DND-41 (cell line): ENCODE data around the gene MGAT4A.

Source experiments
- ATAC-seq: fragments of 200-7000 bp; cut with Tn5 transposase; 3 replicates; pipeline ENCODE4 v1.9.1; 2021; ENCODE audit warnings: low read depth; ENCODE audit not compliant: insufficient read depth
- DNase-seq: peaks from one replicate; pipeline ENCODE4 v3.0.0-alpha.2; 2020
- H2AFZ ChIP-seq: 2 replicates; pipeline ENCODE4 v1.6.0; 2012; ENCODE audit warnings: low read depth, low read length
- H3K27ac ChIP-seq: 2 replicates; pipeline ENCODE4 v1.5.1; 2012; ENCODE audit warnings: low read length, inconsistent platforms
- H3K27me3 ChIP-seq: fragments of 200-600 bp; sonication (generic); 2 replicates; pipeline ENCODE4 v1.6.0; 2012; ENCODE audit warnings: low read length, mild to moderate bottlenecking, inconsistent platforms; ENCODE audit not compliant: insufficient read depth, poor library complexity
- H3K36me3 ChIP-seq: 2 replicates; pipeline ENCODE4 v1.5.1; 2012; ENCODE audit warnings: low read length, inconsistent platforms; ENCODE audit not compliant: insufficient read depth
- H3K4me1 ChIP-seq: 2 replicates; pipeline ENCODE4 v1.5.1; 2012; ENCODE audit warnings: mild to moderate bottlenecking, low read length; ENCODE audit not compliant: insufficient read depth
- H3K4me2 ChIP-seq: 2 replicates; pipeline ENCODE4 v1.6.0; 2012; ENCODE audit warnings: mild to moderate bottlenecking, moderate library complexity, low read length, inconsistent platforms; ENCODE audit not compliant: insufficient read depth
- H3K4me3 ChIP-seq, 2 experiments: fragments of 200-600 bp in 1 of 2; shearing (Covaris generic) in 1 of 2; 2 replicates each; pipeline ENCODE4 v1.5.1; 2012 to 2016; ENCODE audit warnings: inconsistent platforms in 2 of 2, low read length in 2 of 2, mild to moderate bottlenecking in 2 of 2, low read depth in 1 of 2, moderate library complexity in 1 of 2
- H3K79me2 ChIP-seq: 2 replicates; pipeline ENCODE4 v1.6.0; 2012; ENCODE audit warnings: low read length, inconsistent platforms; ENCODE audit not compliant: insufficient read depth
- H3K9ac ChIP-seq: 2 replicates; pipeline ENCODE4 v1.6.0; 2012; ENCODE audit warnings: low read depth, mild to moderate bottlenecking, inconsistent platforms, low read length, moderate library complexity
- H3K9me3 ChIP-seq: 2 replicates; pipeline ENCODE4 v1.5.1; 2012; ENCODE audit warnings: low read length, moderate library complexity, mild to moderate bottlenecking, inconsistent platforms; ENCODE audit not compliant: insufficient read depth, severe bottlenecking
- H4K20me1 ChIP-seq: 2 replicates; pipeline ENCODE4 v1.6.0; 2012; ENCODE audit warnings: low read length; ENCODE audit not compliant: insufficient read depth
- EZH2 ChIP-seq: IDR thresholded peaks from 3 replicates; pipeline ENCODE4 v1.6.1; 2012; ENCODE audit warnings: borderline replicate concordance, low read depth, mild to moderate bottlenecking, moderate library complexity, low read length, inconsistent platforms; ENCODE audit not compliant: severe bottlenecking
- TF ChIP-seq, protein P1 (sequence below): IDR thresholded peaks from 2 replicates; pipeline ENCODE4 v1.5.1; 2012; ENCODE audit warnings: borderline replicate concordance, low read length, moderate library complexity, mild to moderate bottlenecking; ENCODE audit not compliant: poor library complexity, severe bottlenecking; ENCODE audit errors: extremely low read depth

Gene MGAT4A

DNA sequence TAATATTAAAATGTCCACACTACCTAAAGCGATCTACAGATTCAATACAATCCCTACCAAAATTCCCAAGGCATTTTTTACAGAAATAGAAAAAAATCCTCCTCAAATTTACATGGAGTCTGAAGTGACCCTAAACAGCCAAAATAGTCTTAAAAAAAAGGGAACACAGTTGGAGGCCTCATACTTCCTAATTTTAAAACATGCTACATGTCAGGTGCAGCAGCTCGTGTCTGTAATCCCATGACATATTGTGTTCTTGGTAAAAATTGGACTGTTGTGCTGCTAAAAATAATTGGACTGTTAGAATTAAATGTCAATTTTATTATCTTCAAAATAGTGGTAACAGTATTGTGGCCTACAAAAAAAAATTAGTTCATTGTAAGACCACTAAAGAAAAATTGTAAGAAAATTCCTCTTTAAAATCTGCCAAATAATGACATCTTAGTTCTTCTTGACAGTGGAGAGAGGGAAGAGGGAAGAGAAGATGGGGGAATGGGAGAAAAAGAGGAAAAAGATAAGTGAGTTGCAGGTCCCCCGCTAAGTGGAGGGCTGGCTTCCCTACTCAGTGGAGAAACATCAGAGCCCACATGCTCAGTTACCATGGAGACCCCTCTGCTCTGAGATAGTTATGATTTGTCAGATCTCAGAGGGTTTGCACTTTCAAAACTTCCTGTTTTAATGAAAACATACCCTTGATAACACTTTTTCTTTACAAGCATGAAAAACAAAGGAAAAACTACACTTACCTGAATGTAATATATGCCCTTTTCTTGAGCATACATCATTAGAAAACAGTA is 76.0 kb downstream of the MGAT4A start:
- Histone ChIP-seq H4K20me1 (peaks cover 4% of the 10 kb centered on the region; the same call in 1 of the 2 replicates), H3K4me3 (no peak overlapping the region), H2AFZ (no peak overlapping the region), H3K27me3 (no peaks in the 10 kb centered on the region), H3K9me3 (no peaks in the 10 kb centered on the region), H3K36me3 (peaks cover 32% of the 10 kb centered on the region), H3K79me2 (peaks cover 29% of the 10 kb centered on the region), H3K4me1 (peaks cover 16% of the 10 kb centered on the region), H3K9ac (no peak overlapping the region), H3K27ac (no peak overlapping the region), H3K4me2 (no peak overlapping the region)
- DNase-seq (peak; percentile 22), ATAC-seq (peak; percentile 88)
- TF ChIP-seq, protein P1, sequence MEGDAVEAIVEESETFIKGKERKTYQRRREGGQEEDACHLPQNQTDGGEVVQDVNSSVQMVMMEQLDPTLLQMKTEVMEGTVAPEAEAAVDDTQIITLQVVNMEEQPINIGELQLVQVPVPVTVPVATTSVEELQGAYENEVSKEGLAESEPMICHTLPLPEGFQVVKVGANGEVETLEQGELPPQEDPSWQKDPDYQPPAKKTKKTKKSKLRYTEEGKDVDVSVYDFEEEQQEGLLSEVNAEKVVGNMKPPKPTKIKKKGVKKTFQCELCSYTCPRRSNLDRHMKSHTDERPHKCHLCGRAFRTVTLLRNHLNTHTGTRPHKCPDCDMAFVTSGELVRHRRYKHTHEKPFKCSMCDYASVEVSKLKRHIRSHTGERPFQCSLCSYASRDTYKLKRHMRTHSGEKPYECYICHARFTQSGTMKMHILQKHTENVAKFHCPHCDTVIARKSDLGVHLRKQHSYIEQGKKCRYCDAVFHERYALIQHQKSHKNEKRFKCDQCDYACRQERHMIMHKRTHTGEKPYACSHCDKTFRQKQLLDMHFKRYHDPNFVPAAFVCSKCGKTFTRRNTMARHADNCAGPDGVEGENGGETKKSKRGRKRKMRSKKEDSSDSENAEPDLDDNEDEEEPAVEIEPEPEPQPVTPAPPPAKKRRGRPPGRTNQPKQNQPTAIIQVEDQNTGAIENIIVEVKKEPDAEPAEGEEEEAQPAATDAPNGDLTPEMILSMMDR: no peak
- no peak for TF ChIP-seq EZH2

DNA sequence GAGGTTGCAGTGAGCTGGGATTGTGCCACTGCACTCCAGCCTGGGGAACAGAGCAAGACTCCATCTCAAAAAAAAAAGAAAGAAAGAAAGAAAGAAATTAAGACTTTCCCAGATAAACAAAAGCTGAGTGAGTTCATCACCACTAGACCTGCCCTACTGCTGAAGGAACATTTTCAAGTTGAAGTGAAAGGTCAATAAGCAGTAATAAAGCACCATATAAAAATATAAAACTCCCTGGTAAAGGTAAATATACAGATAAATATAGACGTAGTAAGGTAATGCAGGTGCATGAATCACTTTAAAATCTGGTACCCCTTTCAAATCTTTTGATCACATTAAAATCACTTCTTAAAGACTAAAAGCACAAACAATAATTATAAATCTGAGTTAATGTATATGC is 79.9 kb downstream of the MGAT4A start:
- Histone ChIP-seq H3K4me1 (peaks cover 24% of the 10 kb centered on the region), H3K9me3 (no peaks in the 10 kb centered on the region), H3K4me3 (no peak overlapping the region), H3K36me3 (peaks cover 38% of the 10 kb centered on the region), H3K27ac (no peak overlapping the region), H3K4me2 (no peak overlapping the region), H3K79me2 (peaks cover 29% of the 10 kb centered on the region), H4K20me1 (peaks cover 3% of the 10 kb centered on the region; the same call in 1 of the 2 replicates), H3K27me3 (no peaks in the 10 kb centered on the region), H2AFZ (no peak overlapping the region), H3K9ac (no peak overlapping the region)
- DNase-seq (no peak), ATAC-seq (no peak)
- TF ChIP-seq, protein P1: no peak
- TF ChIP-seq EZH2: no peak

DNA sequence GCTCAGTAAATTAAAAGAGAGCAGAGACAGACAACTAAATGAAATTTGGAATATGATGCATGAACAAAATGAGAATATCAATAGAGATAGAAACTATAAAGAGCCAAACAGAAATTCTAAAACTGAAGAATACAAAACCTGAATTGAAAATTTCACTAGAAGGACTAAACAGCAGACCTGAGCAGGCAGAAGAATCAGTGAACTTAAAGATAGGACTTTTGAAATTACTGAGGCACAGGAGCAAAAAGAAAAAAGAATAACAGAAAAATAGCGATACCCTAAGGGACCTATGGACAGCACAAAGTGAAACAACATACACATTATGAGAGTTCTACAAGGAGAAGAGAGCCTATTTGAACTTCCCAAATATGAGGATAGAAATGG is 80.9 kb downstream of the MGAT4A start:
- no peak for DNase-seq
- peaks cover 3% of the 10 kb centered on the region; the same call in 1 of the 2 replicates for H4K20me1 ChIP-seq
- H3K79me2 ChIP-seq: peaks cover 29% of the 10 kb centered on the region
- no peak overlapping the region for H3K4me2 ChIP-seq
- H3K9ac ChIP-seq: no peak overlapping the region
- TF ChIP-seq, protein P1: no peak
- no peak for TF ChIP-seq EZH2
- H3K27ac ChIP-seq: peak overlapping the region; percentile 59
- H3K4me1 ChIP-seq: peaks cover 16% of the 10 kb centered on the region
- no peak for ATAC-seq
- no peak overlapping the region for H2AFZ ChIP-seq
- H3K9me3 ChIP-seq: no peaks in the 10 kb centered on the region
- no peak overlapping the region for H3K4me3 ChIP-seq
- no peaks in the 10 kb centered on the region for H3K27me3 ChIP-seq
- H3K36me3 ChIP-seq: peaks cover 41% of the 10 kb centered on the region
